GM18519 (cell line): ENCODE results near the gene IL1RL1.

Experiments used
- ATAC-seq: cut with Tn5 transposase; IDR thresholded peaks from one replicate; pipeline ENCODE4 v1.9.1; 2021; ENCODE audit warnings: mild to moderate bottlenecking, moderate library complexity; ENCODE audit not compliant: unreplicated experiment, low FRiP score

The IL1RL1 gene

DNA sequence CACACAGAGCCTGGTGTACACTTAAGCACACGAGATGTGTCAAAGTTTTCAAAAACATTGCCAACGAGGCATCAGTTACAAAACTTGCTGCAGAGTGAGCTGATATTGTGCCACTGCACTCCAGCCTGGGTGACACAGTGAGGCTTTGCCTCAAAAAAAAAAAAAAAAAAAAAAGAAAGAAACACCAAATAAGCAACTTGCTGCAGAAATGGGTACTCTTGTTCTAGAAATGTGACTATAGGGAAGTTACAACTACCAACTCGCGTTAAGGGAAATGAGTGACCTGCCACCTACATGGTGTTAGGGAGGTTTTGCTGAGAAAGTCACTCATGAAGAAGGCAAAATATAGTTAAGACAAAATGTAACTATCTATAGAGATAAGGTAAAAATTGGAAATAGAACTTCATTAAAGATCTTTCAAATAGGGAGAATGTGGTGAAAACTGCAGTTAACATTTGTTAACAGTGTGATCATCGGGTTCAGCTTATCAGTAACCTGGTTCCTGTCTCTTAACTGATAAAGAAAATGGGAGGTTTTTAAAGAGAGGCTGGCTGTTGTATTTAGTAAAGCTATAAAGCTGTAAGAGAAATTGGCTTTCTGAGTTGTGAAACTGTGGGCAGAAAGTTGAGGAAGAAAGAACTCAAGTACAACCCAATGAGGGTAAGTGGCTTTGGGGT lies at the start of gene IL1RL1:
Gene IL1RL1 (plus strand): TSS at position 600 of the 677 bp plus-strand sequence. CDS start 26,702 bp downstream, outside the sequence.
- no peak for ATAC-seq

GRCh38 chr2:102262216-102263129 lies 48.9 kb upstream of the IL1RL1 start:
- no peak for ATAC-seq

DNA sequence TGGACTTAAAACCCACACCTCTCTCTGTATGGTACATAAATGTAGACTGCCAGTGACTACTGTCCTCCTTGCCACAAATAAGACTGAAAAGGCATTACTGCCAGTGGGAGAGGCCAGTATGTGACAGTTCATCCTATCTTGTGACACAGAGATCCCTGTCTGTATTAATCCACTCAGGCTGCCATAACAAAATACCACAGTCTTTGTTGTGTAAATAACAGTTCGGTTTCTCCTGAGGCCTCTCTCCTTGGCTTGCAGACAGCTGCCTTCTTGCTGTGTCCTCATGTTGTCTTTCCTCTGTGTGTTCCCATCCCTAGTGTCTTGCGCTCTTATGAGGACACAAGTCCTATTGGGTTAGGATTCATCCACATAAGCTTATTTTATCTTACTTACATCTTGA lies 46.4 kb upstream of the IL1RL1 start:
- ATAC-seq = no peak

GRCh38 chr2:102266204-102266603 lies 45.2 kb upstream of the IL1RL1 start:
- no peak for ATAC-seq

- no peak for ATAC-seq
These were observed 43.6 kb upstream of the IL1RL1 start for GRCh38 chr2:102267774-102268173.

- no peak for ATAC-seq
These were observed 42.7 kb upstream of the IL1RL1 start for GRCh38 chr2:102268510-102269199.

DNA sequence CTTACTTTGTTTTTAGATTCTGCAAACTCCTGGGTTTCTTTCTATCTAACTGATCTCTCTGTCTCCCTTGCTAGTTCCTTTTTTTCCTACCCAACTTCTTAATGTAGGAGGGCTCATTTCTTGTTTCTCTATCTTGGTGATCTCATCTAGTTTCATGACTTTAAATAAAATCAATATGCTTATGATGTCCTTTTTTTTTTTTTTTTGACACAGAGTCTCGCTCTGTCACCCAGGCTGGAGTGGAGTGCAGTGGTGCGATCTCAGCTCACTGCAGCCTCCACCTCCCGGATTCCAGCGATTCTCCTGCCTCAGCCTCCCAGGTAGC lies 42.2 kb upstream of the IL1RL1 start:
- no peak for ATAC-seq

DNA sequence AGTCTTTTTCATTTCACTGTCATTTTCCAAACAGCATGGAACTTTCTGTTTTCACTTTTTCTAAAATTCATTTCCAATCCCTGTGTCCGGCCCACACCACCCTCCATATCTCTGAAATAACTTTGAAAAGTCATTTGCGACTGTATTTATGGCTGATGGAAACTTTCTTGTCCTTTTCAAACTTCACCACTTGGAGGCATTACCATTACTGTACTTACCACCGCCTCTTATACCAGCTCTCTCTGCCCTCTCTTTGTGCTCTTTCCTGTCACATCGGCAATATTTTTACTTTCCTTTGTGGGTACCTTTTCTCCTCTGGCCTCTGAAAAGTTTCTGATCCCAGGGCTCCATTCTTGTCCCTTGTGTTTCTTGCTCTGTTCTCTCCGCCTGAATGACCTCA lies 39.5 kb upstream of the IL1RL1 start:
- ATAC-seq = no peak

DNA sequence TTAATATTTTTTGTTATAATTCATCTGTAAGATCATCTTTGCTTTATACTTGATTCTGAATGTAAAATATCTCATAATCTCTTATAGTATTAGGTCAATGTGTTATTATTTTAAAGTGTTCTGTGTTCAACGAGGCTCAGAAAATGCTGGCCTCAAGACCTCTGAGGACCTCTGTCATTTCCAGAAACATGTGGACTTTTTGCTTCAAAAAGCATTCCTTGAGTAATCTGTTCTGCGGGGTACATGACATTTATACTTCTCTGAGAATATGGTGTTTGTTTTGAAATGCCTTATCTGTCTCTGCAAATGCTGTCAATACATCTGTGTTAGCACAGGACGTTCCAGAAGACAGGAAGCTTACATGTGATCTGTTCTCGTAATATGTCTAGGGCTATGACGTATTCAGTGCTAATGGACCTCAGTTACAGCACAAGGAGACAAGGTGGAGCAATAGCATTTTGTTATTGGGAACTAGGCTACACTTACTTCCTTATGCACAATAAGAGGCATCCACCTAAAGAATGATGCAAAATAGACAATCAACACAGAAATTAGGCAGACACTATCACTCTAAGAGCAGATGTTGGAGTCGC lies 37.6 kb upstream of the IL1RL1 start:
- ATAC-seq = no peak

- ATAC-seq = no peak
These were observed 34.7 kb upstream of the IL1RL1 start for GRCh38 chr2:102276549-102277201.

DNA sequence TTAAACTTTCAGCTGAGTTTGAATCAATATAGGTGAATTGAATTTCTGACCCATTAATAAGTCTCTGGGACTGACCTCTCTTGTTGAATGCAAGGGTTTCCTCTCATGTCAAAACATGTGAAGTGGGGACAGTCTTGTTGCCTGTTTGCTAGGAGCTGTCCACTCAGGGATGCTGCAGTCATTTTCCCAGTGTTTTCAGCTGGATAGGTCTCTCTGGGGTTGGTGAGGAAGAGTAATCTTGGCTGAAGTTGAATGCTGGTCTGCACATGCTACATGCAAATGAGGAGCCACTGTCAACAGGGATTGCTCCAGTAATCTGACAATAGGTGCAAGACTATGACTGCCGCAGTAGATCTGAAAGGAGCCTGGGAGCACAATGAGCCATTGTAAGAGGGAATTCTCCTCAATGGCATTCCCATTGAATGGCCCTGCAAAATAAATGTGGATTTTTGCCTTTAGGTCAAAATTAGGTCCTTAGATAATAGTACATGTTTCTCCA lies 34.1 kb upstream of the IL1RL1 start:
- no peak for ATAC-seq

- no peak for ATAC-seq
These were observed 32.5 kb upstream of the IL1RL1 start for GRCh38 chr2:102278720-102279390.

GRCh38 chr2:102279391-102279735 lies 32.0 kb upstream of the IL1RL1 start:
- no peak for ATAC-seq

DNA sequence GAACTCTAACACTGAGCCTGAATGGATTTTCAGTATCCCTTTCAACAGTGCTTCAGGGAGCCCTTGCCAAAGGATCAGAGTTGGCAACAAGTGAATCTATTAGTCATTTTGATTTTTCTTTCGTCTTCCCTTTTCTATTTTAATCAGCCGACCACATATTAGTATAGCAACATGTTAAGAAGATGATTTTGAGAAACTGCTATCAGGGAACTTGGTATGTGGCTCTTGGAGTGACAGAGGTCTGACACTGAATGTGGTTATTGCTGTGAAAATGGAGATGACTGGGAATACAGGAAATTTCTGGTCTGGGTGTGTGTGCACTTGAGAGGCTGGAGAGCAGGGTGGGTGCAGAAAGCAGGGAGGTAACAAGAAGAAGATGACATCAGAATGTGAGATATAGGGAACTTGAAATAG lies 28.7 kb upstream of the IL1RL1 start:
- no peak for ATAC-seq

- no peak for ATAC-seq
These were observed 27.4 kb upstream of the IL1RL1 start for GRCh38 chr2:102283996-102284395.

- ATAC-seq = no peak
These were observed 26.8 kb upstream of the IL1RL1 start for GRCh38 chr2:102284611-102285010.

- no peak for ATAC-seq
These were observed 26.0 kb upstream of the IL1RL1 start for GRCh38 chr2:102285368-102285767.

DNA sequence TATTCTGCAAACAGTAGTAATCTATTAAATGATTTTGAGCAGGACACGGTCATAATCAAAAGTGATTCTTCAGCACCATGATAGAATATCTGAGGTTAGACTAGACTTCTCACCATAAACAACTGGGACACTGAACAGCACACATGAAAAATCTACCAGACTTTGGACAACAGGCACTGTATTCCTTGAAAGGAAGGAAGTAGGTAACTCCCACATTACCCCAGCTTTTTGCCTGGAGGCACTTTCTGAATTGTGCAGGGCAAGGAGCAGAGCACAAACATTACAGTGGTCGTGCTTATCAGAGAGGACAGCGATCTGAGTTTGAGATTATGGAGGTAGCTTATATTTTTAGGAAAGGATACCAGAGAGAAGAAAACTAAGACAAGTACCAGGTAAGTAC lies 25.3 kb upstream of the IL1RL1 start:
- no peak for ATAC-seq

- ATAC-seq = no peak
These were observed 22.2 kb upstream of the IL1RL1 start for GRCh38 chr2:102289129-102289528.

DNA sequence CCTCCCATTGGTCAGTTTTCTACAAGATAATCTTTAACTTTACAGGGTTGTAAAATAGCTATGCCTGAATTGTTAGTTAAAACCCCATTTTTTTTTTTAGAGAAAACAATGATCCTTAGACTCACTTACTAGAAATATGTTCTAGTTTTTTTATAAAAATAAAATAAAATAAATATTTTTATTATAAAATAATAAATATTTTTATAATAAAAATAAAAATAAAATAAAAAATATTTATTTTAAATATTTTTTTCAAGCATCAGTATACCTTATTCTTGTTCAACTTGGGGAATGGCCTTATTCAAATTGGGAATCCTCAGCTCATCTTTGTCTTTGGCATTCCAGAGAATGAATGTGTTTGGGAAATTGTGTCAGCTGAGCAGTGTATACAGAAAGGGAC lies 20.8 kb upstream of the IL1RL1 start:
- no peak for ATAC-seq
